H1 (cell line): ENCODE data around the gene SLC45A1. TPM values are rescaled to one million over a fixed set of nuclear protein-coding genes. Genes with fewer than 3 reads are reported as not detected.

ENCODE experiments used
- CTCF ChIA-PET: fragments of 300-600 bp; sonication (Branson Sonifier 250); formaldehyde crosslinking; loops from one replicate; lab custom pipeline; 2021; ENCODE audit not compliant: partially characterized antibody; lab: Charles Lee
- POLR2A ChIA-PET: fragments of 300-600 bp; sonication (Branson Sonifier 250); formaldehyde crosslinking; loops from one replicate; lab custom pipeline; 2021; ENCODE audit warnings: inconsistent platforms; ENCODE audit not compliant: partially characterized antibody; lab: Charles Lee
- DNase-seq, 2 experiments: peaks; one replicate each; pipeline versions ENCODE4 v3.0.0 to v3.0.0-alpha.2; 2010 to 2022; ENCODE audit warnings: low spot score in 2 of 2, low read depth in 1 of 2, mixed read lengths in 1 of 2
- FAIRE-seq: peaks from 2 replicates; lab custom pipeline; 2011; peaks lifted over from hg19 to GRCh38; lab: Jason Lieb, UNC
- H2AFZ ChIP-seq: 2 replicates; pipeline ENCODE4 v1.8.1; 2012; ENCODE audit warnings: low read length, inconsistent platforms
- H2AK5ac ChIP-seq: 2 replicates; pipeline ENCODE4 v1.6.1; 2013; ENCODE audit warnings: low read depth, low read length
- H2BK120ac ChIP-seq: replicated peaks from 2 replicates; pipeline ENCODE3; 2013; ENCODE audit warnings: low read depth, low read length, inconsistent platforms
- H2BK12ac ChIP-seq: 2 replicates; pipeline ENCODE4 v1.6.1; 2013; ENCODE audit warnings: low read depth, low read length
- H2BK15ac ChIP-seq: 2 replicates; pipeline ENCODE4 v1.6.1; 2013; ENCODE audit warnings: low read length
- H2BK20ac ChIP-seq: 2 replicates; pipeline ENCODE4 v1.6.1; 2013; ENCODE audit warnings: low read length
- H2BK5ac ChIP-seq: 2 replicates; pipeline ENCODE4 v1.6.1; 2013; ENCODE audit warnings: low read depth, low read length
- H3K14ac ChIP-seq: 2 replicates; pipeline ENCODE4 v1.6.1; 2013; ENCODE audit warnings: inconsistent platforms; ENCODE audit not compliant: insufficient read length
- H3K18ac ChIP-seq: 2 replicates; pipeline ENCODE4 v1.6.1; 2013; ENCODE audit warnings: low read length; ENCODE audit errors: extremely low read depth
- H3K23ac ChIP-seq: 2 replicates; pipeline ENCODE4 v1.6.1; 2013; ENCODE audit warnings: inconsistent platforms; ENCODE audit not compliant: insufficient read length
- H3K23me2 ChIP-seq: 2 replicates; pipeline ENCODE4 v1.6.1; 2013; ENCODE audit warnings: low read depth, low read length
- H3K27ac ChIP-seq: 2 replicates; pipeline ENCODE4 v1.6.1; 2011; ENCODE audit warnings: low read depth, low read length, inconsistent platforms
- H3K27me3 ChIP-seq, 4 experiments: replicated peaks in 1 of 4; 1 replicate in 1 of 4; 2 replicates in 3 of 4; pipeline versions ENCODE4 v1.6.1 to v1.8.1; 2011 to 2013; ENCODE audit warnings: low read length in 3 of 4, mild to moderate bottlenecking in 3 of 4, inconsistent platforms in 2 of 4, mixed read lengths in 2 of 4, moderate library complexity in 1 of 4; ENCODE audit not compliant: control insufficient read depth in 3 of 4, insufficient read depth in 3 of 4; ENCODE audit errors: extremely low read depth in 1 of 4
- H3K36me3 ChIP-seq, 4 experiments: 2 replicates each; pipeline versions ENCODE4 v1.6.1 to v1.8.1; 2011 to 2013; ENCODE audit warnings: mild to moderate bottlenecking in 4 of 4, low read length in 3 of 4, moderate library complexity in 2 of 4, control low read depth in 1 of 4, inconsistent platforms in 1 of 4; ENCODE audit not compliant: insufficient read depth in 4 of 4, control insufficient read depth in 2 of 4
- H3K4ac ChIP-seq: replicated peaks from 2 replicates; pipeline ENCODE3; 2013; ENCODE audit warnings: low read length, low read depth, mixed read lengths, inconsistent platforms; ENCODE audit not compliant: insufficient read length
- H3K4me1 ChIP-seq, 4 experiments: replicated peaks in 1 of 4; 1 replicate in 1 of 4; 2 replicates in 3 of 4; pipeline versions ENCODE4 v1.6.1 to v1.8.1; 2011 to 2013; ENCODE audit warnings: low read length in 3 of 4, inconsistent platforms in 2 of 4, mixed read lengths in 1 of 4; ENCODE audit not compliant: insufficient read depth in 4 of 4, control insufficient read depth in 3 of 4
- H3K4me2 ChIP-seq, 2 experiments: 2 replicates each; pipeline versions ENCODE4 v1.6.1 to v1.8.1; 2011 to 2013; ENCODE audit warnings: low read depth in 2 of 2, low read length in 2 of 2, control low read depth in 1 of 2, inconsistent platforms in 1 of 2, mild to moderate bottlenecking in 1 of 2; ENCODE audit not compliant: insufficient read depth in 1 of 2
- H3K4me3 ChIP-seq, 4 experiments: fragments of 200-600, 300-600 bp in 1 of 4; sonication (generic), shearing (Covaris generic), sonication (Bioruptor Twin) in 1 of 4; 2 replicates each; pipeline versions ENCODE4 v1.5.1 to v1.8.1; 2011 to 2016; ENCODE audit warnings: low read length in 4 of 4, low read depth in 3 of 4, control low read depth in 2 of 4, inconsistent platforms in 2 of 4, mild to moderate bottlenecking in 2 of 4, mixed read lengths in 1 of 4, moderate library complexity in 1 of 4; ENCODE audit not compliant: insufficient read depth in 2 of 4; ENCODE audit errors: extremely low read depth in 1 of 4
- H3K56ac ChIP-seq: replicated peaks from 2 replicates; pipeline ENCODE3; 2013; ENCODE audit warnings: low read depth, mild to moderate bottlenecking, mixed read lengths, low read length, inconsistent platforms; ENCODE audit not compliant: insufficient read length
- H3K79me1 ChIP-seq: 2 replicates; pipeline ENCODE4 v1.6.1; 2013; ENCODE audit warnings: low read depth, low read length, control low read depth
- H3K79me2 ChIP-seq, 2 experiments: 2 replicates each; pipeline versions ENCODE4 v1.6.1 to v1.8.1; 2012 to 2013; ENCODE audit warnings: low read length in 2 of 2, mild to moderate bottlenecking in 2 of 2, inconsistent platforms in 1 of 2; ENCODE audit not compliant: insufficient read depth in 2 of 2, control insufficient read depth in 1 of 2
- H3K9ac ChIP-seq, 4 experiments: replicated peaks in 1 of 4; 1 replicate in 1 of 4; 2 replicates in 3 of 4; pipeline versions ENCODE4 v1.6.1 to v1.8.1; 2011 to 2013; ENCODE audit warnings: low read depth in 3 of 4, low read length in 3 of 4, control low read depth in 2 of 4, mild to moderate bottlenecking in 2 of 4, moderate library complexity in 2 of 4, inconsistent platforms in 1 of 4; ENCODE audit errors: extremely low read depth in 1 of 4
- H3K9me3 ChIP-seq, 2 experiments: 2 replicates each; pipeline versions ENCODE4 v1.6.1 to v1.8.1; 2012 to 2013; ENCODE audit warnings: mild to moderate bottlenecking in 2 of 2, moderate library complexity in 2 of 2, control low read depth in 1 of 2, inconsistent platforms in 1 of 2, low read depth in 1 of 2, low read length in 1 of 2, mixed read lengths in 1 of 2; ENCODE audit not compliant: insufficient read depth in 2 of 2
- H4K20me1 ChIP-seq, 2 experiments: replicated peaks in 1 of 2; 2 replicates each; pipeline versions ENCODE3 to v1.8.1; 2011 to 2013; ENCODE audit warnings: inconsistent platforms in 2 of 2, low read length in 2 of 2, mild to moderate bottlenecking in 1 of 2; ENCODE audit not compliant: insufficient read depth in 2 of 2, control insufficient read depth in 1 of 2
- H4K5ac ChIP-seq: 2 replicates; pipeline ENCODE4 v1.6.1; 2013; ENCODE audit warnings: low read length, low read depth, mixed read lengths, inconsistent platforms; ENCODE audit not compliant: insufficient read length
- H4K8ac ChIP-seq: 2 replicates; pipeline ENCODE4 v1.8.0; 2013; ENCODE audit warnings: mild to moderate bottlenecking, moderate library complexity, low read length, inconsistent platforms; ENCODE audit not compliant: insufficient read depth; ENCODE audit errors: extremely low read depth
- H4K91ac ChIP-seq: replicated peaks from 2 replicates; pipeline ENCODE3; 2013; ENCODE audit warnings: low read length, mixed read lengths, inconsistent platforms; ENCODE audit not compliant: insufficient read length
- MAFK ChIP-seq: IDR thresholded peaks from 2 replicates; pipeline ENCODE4 v1.6.1; 2012; ENCODE audit warnings: low read depth, mild to moderate bottlenecking, improper control_type of control experiment, low read length
- RAD21 ChIP-seq, 2 experiments: IDR thresholded peaks in 1 of 2; conservative IDR thresholded peaks in 1 of 2; 2 replicates each; pipeline ENCODE4 v1.6.1; 2011; ENCODE audit warnings: low read depth in 2 of 2, low read length in 2 of 2, improper control_type of control experiment in 1 of 2, inconsistent platforms in 1 of 2, mild to moderate bottlenecking in 1 of 2, moderate library complexity in 1 of 2
- WGBS, 2 experiments: shearing (Covaris generic) in 1 of 2; methylation state at CpG; one replicate each; pipeline versions ENCODE4 v1.1.6 to v1.1.7; 2013 to 2015; ENCODE audit warnings: low lambda C conversion rate in 2 of 2, mixed read lengths in 2 of 2, inconsistent platforms in 1 of 2, low coverage in 1 of 2, missing lambda C conversion rate in 1 of 2; ENCODE audit not compliant: insufficient replicate concordance in 2 of 2, insufficient coverage in 1 of 2, insufficient read length in 1 of 2; ENCODE audit errors: extremely low coverage in 1 of 2, missing lambda C conversion rate in 1 of 2; 5-methylcytosine and 5-hydroxymethylcytosine counted together
- polyA plus RNA-seq, 7 experiments: library from polyadenylated mRNA; depleted of rRNA in 3 of 7; stranded (reverse) in 5 of 7; unstranded in 2 of 7; fragments of >200 nt in 5 of 7; fragments of 200-250 nt in 2 of 7; gene quantifications; 1 replicate in 5 of 7; 2 replicates in 1 of 7; 4 replicates in 1 of 7; pipeline versions ENCODE4 v1.2.1 to v1.2.3, GENCODE V29; 2011 to 2013; ENCODE audit warnings: missing spikeins in 2 of 7, mixed read lengths in 2 of 7
- total RNA-seq: library from RNA; stranded (reverse); fragmentation: NEBNext Ultra II Directional; extraction: Animal tissue kit (Norgen Biotek cat#: 25700); gene quantifications from 2 replicates; pipeline ENCODE4 v1.2.1, GENCODE V29; 2021
- TF ChIP-seq, protein P1 (sequence below), 3 experiments: IDR thresholded peaks; 1 replicate in 2 of 3; 2 replicates in 1 of 3; pipeline versions ENCODE4 v1.5.1 to v1.6.1; 2011; ENCODE audit warnings: low read length in 3 of 3, mild to moderate bottlenecking in 3 of 3, inconsistent platforms in 2 of 3, low read depth in 1 of 3, moderate library complexity in 1 of 3; ENCODE audit not compliant: insufficient read depth in 1 of 3; ENCODE audit errors: control extremely low read depth in 1 of 3

Gene SLC45A1
- total and polyA plus RNA-seq, 2 of the 8 experiments (the other 6 are each of a cell fraction or from before 2014, with no cell fraction given) = 1.0 to 1.7 TPM

GRCh38 chr1:8315573-8316475 lies 2.1 kb upstream of the SLC45A1 start:
- WGBS, 2 experiments = 79% methylated on average over 14 of the region's 14 CpGs; no CpG with 5 or more reads in 1 of the 2 experiments
- Histone ChIP-seq H3K27me3 (peaks cover 0 to 25% (median 13%) of the 10 kb centered on the region in 4 experiments; a peak in 6 of 7 replicates), H3K79me2 (no peaks in the 10 kb centered on the region), H2BK12ac (peak overlapping the region; percentile 99; the same call in 1 of the 2 replicates), H3K4me3 (no peak overlapping the region), H2AFZ (no peak overlapping the region), H4K91ac (peak overlapping the region; percentile 98), H2BK20ac (peak overlapping the region; percentile 93), H2AK5ac (no peak overlapping the region; the same call in 1 of the 2 replicates), H4K5ac (peak overlapping the region; percentile 45), H3K14ac (no peak overlapping the region), H3K79me1 (no peaks in the 10 kb centered on the region), H3K9me3 (no peaks in the 10 kb centered on the region), H3K4me2 (no peak overlapping the region), H4K20me1 (no peaks in the 10 kb centered on the region), H3K27ac (no peak overlapping the region), H3K4me1 (peaks cover 0 to 16% (median 10%) of the 10 kb centered on the region in 4 experiments; a peak in 6 of 7 replicates), H3K56ac (no peak overlapping the region), H3K23ac (no peak overlapping the region), H4K8ac (peak overlapping the region; percentile 41), H3K18ac (peak overlapping the region; percentile 90; the same call in 1 of the 2 replicates), H2BK5ac (peak overlapping the region; percentile 95; the same call in 1 of the 2 replicates), H3K36me3 (no peaks in the 10 kb centered on the region), H2BK120ac (peak overlapping the region; percentile 39), H3K23me2 (peaks cover 6% of the 10 kb centered on the region; the same call in 1 of the 2 replicates), H3K9ac (no peak overlapping the region), H2BK15ac (peak overlapping the region; percentile 95; the same call in 1 of the 2 replicates), H3K4ac (peak overlapping the region; percentile 81)
- ChIA-PET POLR2A (interaction anchor here (0.9 to 2.5 kb wide), 7 partner anchors 31 to 331 kb away, joined by 3 to 10 read pairs (median 5); partner anchors contain the start of gene ERRFI1), CTCF (interaction anchor here (0.6 to 11.7 kb wide), 55 partner anchors 8 to 648 kb away, joined by 3 to 249 read pairs (median 4); partner anchors contain the start of gene ERRFI1)
- TF ChIP-seq RAD21 (IDR thresholded peaks at IDR 0.05 in 1 of 2, conservative IDR thresholded peaks at IDR 0.05 in 1 of 2; ENCODE audit: low read depth in 2 of 2, low read length in 2 of 2) = peak; percentile 25 to 43; a peak in 3 of 4 replicates
- TF ChIP-seq, protein P1, sequence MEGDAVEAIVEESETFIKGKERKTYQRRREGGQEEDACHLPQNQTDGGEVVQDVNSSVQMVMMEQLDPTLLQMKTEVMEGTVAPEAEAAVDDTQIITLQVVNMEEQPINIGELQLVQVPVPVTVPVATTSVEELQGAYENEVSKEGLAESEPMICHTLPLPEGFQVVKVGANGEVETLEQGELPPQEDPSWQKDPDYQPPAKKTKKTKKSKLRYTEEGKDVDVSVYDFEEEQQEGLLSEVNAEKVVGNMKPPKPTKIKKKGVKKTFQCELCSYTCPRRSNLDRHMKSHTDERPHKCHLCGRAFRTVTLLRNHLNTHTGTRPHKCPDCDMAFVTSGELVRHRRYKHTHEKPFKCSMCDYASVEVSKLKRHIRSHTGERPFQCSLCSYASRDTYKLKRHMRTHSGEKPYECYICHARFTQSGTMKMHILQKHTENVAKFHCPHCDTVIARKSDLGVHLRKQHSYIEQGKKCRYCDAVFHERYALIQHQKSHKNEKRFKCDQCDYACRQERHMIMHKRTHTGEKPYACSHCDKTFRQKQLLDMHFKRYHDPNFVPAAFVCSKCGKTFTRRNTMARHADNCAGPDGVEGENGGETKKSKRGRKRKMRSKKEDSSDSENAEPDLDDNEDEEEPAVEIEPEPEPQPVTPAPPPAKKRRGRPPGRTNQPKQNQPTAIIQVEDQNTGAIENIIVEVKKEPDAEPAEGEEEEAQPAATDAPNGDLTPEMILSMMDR (IDR thresholded peaks at IDR 0.05; ENCODE audit: control extremely low read depth in 1 of 3, insufficient read depth in 1 of 3, low read depth in 1 of 3, low read length in 3 of 3) = peak; percentile 41 to 68 (median 47)
- no peak for TF ChIP-seq MAFK
- peak in 1 of 2 experiments; percentile 55 for DNase-seq
- FAIRE-seq = no peak
